GM11168 (cell line): ENCODE data around the gene GNAI2.

Experiments used
- in situ Hi-C: fragments of 300-500 bp; cut with MboI; formaldehyde crosslinking; loops from one replicate; pipeline ENCODE4 v1.12.0; 2022; ENCODE audit warnings: low sequenced_read_pairs; ENCODE audit not compliant: unreplicated experiment

The GNAI2 gene

GRCh38 chr3:50292159-50293078 lies 56.4 kb downstream of the GNAI2 start, which contains the start of gene IFRD2:
Gene IFRD2 (minus strand): TSS chr3:50292429. CDS start chr3:50292274, 155 bp downstream.
- in situ Hi-C loops: no loop called here

GRCh38 chr3:50293079-50293801 lies 57.2 kb downstream of the GNAI2 start:
- in situ Hi-C loops: no loop called here

GRCh38 chr3:50294089-50294488 lies 58.1 kb downstream of the GNAI2 start:
- in situ Hi-C loops: no loop called here

DNA sequence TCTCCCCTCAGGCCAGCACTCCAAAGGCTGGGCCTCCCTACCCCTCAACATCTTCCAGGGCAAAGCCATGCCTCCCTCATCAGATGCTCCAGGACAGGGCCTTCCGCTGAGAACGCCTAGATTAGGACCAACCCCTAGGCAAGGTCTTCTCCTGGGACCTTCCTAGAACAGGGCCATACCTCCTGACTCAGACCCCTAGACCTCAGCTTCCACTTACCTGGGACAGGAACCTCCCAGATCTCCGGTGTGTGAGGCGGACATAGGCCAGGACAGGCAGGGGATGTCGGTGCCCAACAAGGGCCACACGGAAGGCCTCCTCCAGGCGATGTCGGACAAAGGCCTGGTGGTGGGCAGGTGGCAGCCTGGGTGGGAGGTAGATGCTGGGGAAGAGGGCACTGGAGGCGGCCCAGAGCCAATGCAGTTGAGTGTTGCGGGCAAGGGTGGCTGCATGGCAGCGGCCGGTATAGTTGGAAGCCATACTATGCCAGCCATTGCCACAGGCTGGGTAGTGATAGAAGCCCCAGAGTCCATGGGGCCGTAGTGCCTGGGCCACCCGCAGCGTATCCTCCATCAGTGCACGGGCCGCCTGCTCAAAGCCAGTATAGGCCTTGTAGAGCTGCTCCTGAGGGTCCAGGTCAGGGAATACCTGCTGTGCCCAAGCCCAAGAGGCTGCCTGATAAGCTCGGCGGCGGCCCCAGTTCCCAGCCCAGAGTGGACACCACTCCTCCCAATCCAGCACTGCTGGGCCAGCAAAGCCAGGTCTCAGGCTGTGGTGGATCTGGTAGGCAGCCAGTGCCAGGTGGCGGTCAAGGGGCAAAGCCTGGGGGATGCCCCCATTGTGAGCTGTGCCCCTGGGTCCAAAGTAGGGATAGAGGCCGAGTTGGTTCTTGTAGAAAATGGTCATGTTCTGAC lies 58.7 kb downstream of the GNAI2 start:
- in situ Hi-C loops: no loop called here

- in situ Hi-C loops: no loop called here
These were observed 59.8 kb downstream of the GNAI2 start for GRCh38 chr3:50295553-50296431.

DNA sequence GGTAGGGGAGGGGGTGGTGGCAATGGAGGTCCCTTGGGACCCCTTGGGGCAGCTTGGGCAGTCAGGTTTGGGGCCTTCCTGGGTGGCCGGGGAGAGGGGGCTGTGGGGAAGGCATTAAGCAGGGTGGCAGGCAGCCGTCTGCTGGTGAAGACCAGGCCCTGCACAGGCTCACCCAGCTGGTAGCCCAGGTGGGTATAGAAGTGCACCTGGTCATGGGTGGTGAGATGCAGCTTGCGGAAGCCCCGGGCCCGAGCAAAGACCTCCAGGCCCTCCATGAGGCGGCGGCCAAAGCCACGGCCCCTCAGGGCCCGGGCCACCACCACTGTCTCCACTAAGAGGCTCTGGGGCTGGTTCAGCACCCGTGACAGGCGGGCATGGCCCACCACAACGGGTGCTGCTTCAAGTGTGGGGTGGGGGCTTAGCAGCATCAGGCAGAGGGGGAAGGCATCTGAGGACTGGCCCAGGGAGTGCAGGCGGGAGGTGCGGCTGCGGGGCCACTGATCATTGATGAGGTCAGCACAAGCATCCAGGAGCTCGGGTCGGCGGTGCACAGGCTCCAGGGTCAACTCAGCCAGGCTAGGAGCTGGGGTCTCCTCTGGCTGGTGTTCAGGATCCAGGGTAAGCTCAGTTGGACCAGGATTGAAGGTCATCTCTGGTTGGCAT lies 60.8 kb downstream of the GNAI2 start:
- in situ Hi-C loops: no loop called here

- in situ Hi-C loops: no loop called here
These were observed 61.4 kb downstream of the GNAI2 start for GRCh38 chr3:50297384-50297775.

DNA sequence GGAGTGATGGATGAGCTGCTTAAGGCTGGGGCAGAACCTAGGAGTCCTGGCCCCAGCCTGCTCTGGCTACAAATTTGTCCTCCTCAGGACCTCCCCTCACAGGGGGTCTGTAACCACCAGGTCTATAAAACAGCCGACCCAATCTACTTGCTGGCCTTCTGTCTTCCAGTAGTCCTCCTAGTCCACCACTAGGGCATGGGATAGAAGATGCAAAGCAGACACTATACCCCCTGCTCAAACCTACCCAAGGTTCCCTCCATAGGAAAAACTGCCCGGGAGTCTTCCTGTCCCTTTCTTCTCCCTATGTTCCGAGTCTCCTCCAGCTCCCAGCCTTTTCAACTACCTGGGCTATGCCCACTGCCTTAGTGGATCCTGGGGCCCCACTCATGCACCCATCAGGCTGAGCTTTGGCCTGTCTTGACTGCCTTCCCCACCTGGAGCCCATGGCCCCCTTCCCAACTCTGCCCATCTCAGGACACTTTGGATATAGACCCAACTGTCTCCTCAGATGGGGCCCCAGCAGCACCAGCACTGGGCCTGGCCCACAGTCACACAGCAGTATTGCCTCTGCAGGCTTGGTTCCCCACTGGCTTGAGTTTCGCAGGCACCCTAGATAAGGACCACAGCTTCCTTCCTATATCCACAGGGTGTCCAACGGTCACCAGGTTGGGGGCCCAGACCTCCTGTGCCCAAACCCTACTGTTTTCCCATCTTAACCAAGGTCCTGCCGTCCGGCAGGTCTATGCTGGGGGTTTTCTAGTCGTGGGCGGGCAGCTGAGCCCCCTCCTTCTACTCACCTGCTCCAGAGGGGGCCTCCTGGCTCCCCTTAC lies 62.1 kb downstream of the GNAI2 start:
- in situ Hi-C loops: no loop called here

- in situ Hi-C loops: no loop called here
These were observed 63.0 kb downstream of the GNAI2 start, which contains the start of the genes HYAL3 and NAA80 for GRCh38 chr3:50298836-50299637. Gene HYAL3 (minus strand): TSS chr3:50299405. CDS start chr3:50295602, 3,803 bp downstream. Gene NAA80 (minus strand): TSS chr3:50299405. CDS start chr3:50297463, 1,942 bp downstream.

DNA sequence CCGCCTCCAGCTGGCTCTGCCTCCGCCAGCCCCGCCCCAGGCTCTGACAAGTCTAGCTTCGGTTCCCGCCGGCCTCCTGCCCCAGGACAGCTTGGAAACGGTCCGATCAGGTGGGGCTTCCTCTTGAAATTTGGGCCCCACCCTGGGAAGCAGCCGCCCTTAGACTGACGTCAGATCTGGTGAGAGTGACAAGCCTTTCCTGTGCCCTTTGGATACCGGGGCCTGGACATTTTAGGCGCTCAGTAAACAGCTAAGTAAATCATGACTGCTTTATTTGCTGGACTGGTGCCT lies 63.6 kb downstream of the GNAI2 start:
- in situ Hi-C loops: no loop called here

DNA sequence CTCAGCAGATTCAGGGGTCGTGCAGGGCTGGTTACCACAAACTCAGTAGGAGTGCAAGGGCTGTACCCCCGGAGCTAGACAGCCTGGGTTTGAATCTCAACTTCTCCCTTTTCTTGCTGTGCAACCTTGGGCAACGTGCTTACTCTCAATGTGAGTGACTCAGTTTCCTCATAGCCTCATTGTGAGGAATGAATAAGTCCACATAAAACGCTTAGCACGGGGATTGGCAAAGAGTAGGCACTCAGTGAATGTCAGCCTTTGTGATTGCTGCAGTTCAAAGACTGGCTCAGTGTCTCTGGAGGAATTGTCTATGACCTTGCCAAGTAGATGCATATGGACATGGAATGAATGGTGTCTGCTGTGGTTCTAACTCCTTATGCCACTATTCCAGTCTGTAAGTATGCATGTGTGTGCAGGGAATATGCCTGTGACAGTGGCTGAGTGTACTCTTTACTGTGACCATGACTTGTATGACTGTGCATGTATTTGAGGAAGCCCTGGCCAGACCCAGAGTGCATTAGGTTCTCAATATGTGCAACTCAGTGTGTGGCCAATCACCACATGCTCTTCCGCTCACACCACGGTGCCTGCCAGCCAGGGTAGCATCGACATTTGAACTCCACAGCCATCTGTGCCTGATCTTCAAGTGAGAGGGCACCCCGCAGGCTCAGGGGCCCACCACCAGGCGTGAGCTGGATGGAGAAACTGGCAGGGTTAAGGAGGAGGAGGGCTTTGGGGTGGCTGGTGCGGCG lies 64.1 kb downstream of the GNAI2 start:
- in situ Hi-C loops: no loop called here

GRCh38 chr3:50300681-50301254 lies 64.8 kb downstream of the GNAI2 start:
- in situ Hi-C loops: no loop called here

- in situ Hi-C loops: no loop called here
These were observed 66.3 kb downstream of the GNAI2 start for GRCh38 chr3:50302095-50303012.

- in situ Hi-C loops: no loop called here
These were observed 67.2 kb downstream of the GNAI2 start, which contains the start of gene HYAL1 for GRCh38 chr3:50303013-50303815. Gene HYAL1 (minus strand): TSS chr3:50303574. CDS start chr3:50302956, 618 bp downstream.
